Gastroesophageal sphincter (tissue), 4 donors: ENCODE data around the gene SESN2. TPM values are rescaled to one million over a fixed set of nuclear protein-coding genes. Genes with fewer than 3 reads are reported as not detected.

Experiments used
- ATAC-seq: fragments of 150-250 bp; one replicate; pipeline ENCODE4 v1.9.1; 2016; ENCODE audit warnings: mild to moderate bottlenecking, moderate library complexity
- H3K27ac ChIP-seq, 4 donors: fragments of 200-600 bp; sonication (generic) in 3 of 4; 1 replicate in 3 of 4; 2 replicates in 1 of 4; pipeline ENCODE4 v1.5.1; 2016 to 2019
- H3K27me3 ChIP-seq: fragments of 200-600 bp; sonication (generic); one replicate; pipeline ENCODE4 v1.5.1; 2019
- H3K36me3 ChIP-seq, 2 donors: fragments of 200-600 bp; sonication (generic); one replicate each; pipeline ENCODE4 v1.5.1; 2019; ENCODE audit warnings: control low read depth in 1 of 2
- H3K4me1 ChIP-seq, 3 donors: fragments of 200-600 bp; sonication (generic); 1 replicate in 2 of 3; 2 replicates in 1 of 3; pipeline ENCODE4 v1.5.1; 2016 to 2019; ENCODE audit warnings: control low read depth in 2 of 3
- H3K4me3 ChIP-seq, 2 donors: fragments of 200-600 bp; sonication (generic); one replicate each; pipeline ENCODE4 v1.5.1; 2019; ENCODE audit warnings: mild to moderate bottlenecking in 1 of 2, moderate library complexity in 1 of 2
- H3K9me3 ChIP-seq, 3 donors: fragments of 200-600 bp; sonication (generic); one replicate each; pipeline ENCODE4 v1.5.1; 2017 to 2019; ENCODE audit warnings: control low read depth in 2 of 3
- EP300 ChIP-seq: sonication (generic); formaldehyde crosslinking; IDR thresholded peaks from one replicate; pipeline ENCODE4 v1.6.1; 2017; ENCODE audit warnings: antibody characterized with exemption, mild to moderate bottlenecking
- POLR2A ChIP-seq, 2 donors: fragments of 450-650 bp; IDR thresholded peaks; one replicate each; pipeline ENCODE4 v1.6.1; 2017; ENCODE audit warnings: antibody characterized with exemption in 2 of 2, mild to moderate bottlenecking in 2 of 2, moderate library complexity in 1 of 2
- POLR2AphosphoS5 ChIP-seq: sonication (generic); formaldehyde crosslinking; IDR thresholded peaks from one replicate; pipeline ENCODE4 v1.6.1; 2017; ENCODE audit warnings: antibody characterized with exemption
- WGBS, 2 donors: methylation state at CpG; one replicate each; pipeline ENCODE4 v1.1.5; 2018; ENCODE audit warnings: low coverage in 1 of 2; 5-methylcytosine and 5-hydroxymethylcytosine counted together
- total RNA-seq, 4 donors: library from RNA; depleted of rRNA; stranded (reverse); fragments of >200 nt; gene quantifications; one replicate each; pipeline ENCODE4 v1.1.0, GENCODE V29; 2016
- TF ChIP-seq, protein P1 (sequence below), 4 experiments: fragments of 200-600 bp in 2 of 4; fragments of 450-650 bp in 2 of 4; sonication (generic) in 1 of 4; IDR thresholded peaks; one replicate each; pipeline ENCODE4 v1.5.1; 2017 to 2019; ENCODE audit warnings: antibody characterized with exemption in 4 of 4, mild to moderate bottlenecking in 2 of 4, moderate library complexity in 2 of 4

Gene SESN2
- total RNA-seq, 4 donors from 2014 or later, result 7.7 to 10.0 (median 8.3) TPM

- ATAC-seq, result no peak
- peak overlapping the region; percentile 62 to 66 for H3K4me3 ChIP-seq
Observed at GRCh38 chr1:28328228-28328648, 68.9 kb downstream of the SESN2 start.

GRCh38 chr1:28329395-28330153, 70.3 kb downstream of the SESN2 start:
- WGBS, 2 donors, result 65 to 70% methylated on average over 8 to 10 of the region's 29 CpGs

More at GRCh38 chr1:28328228-28328648, 68.9 kb downstream of the SESN2 start:
- 80 to 81% methylated on average over 10 to 16 of the region's 16 CpGs for WGBS, 2 donors
- TF ChIP-seq POLR2AphosphoS5 (no peak), EP300 (no peak), POLR2A (IDR thresholded peaks at IDR 0.05) (no peak)
- TF ChIP-seq, protein P1, sequence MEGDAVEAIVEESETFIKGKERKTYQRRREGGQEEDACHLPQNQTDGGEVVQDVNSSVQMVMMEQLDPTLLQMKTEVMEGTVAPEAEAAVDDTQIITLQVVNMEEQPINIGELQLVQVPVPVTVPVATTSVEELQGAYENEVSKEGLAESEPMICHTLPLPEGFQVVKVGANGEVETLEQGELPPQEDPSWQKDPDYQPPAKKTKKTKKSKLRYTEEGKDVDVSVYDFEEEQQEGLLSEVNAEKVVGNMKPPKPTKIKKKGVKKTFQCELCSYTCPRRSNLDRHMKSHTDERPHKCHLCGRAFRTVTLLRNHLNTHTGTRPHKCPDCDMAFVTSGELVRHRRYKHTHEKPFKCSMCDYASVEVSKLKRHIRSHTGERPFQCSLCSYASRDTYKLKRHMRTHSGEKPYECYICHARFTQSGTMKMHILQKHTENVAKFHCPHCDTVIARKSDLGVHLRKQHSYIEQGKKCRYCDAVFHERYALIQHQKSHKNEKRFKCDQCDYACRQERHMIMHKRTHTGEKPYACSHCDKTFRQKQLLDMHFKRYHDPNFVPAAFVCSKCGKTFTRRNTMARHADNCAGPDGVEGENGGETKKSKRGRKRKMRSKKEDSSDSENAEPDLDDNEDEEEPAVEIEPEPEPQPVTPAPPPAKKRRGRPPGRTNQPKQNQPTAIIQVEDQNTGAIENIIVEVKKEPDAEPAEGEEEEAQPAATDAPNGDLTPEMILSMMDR (IDR thresholded peaks at IDR 0.05), result no peak
- H3K36me3 ChIP-seq, result peaks cover 0 to 29% of the 10 kb centered on the region in 2 donors
- no peaks in the 10 kb centered on the region for H3K9me3 ChIP-seq
- peak overlapping the region in 3 of 4 donors; percentile 85 to 88 (median 86) for H3K27ac ChIP-seq
- peaks cover 0 to 27% (median 0%) of the 10 kb centered on the region in 3 donors for H3K4me1 ChIP-seq
- H3K27me3 ChIP-seq, result no peaks in the 10 kb centered on the region

More at GRCh38 chr1:28329395-28330153, 70.3 kb downstream of the SESN2 start:
- Histone ChIP-seq H3K27ac (peak overlapping the region; percentile 74 to 88 (median 86)), H3K4me1 (peaks cover 0 to 27% (median 0%) of the 10 kb centered on the region in 3 donors), H3K4me3 (peak overlapping the region; percentile 62 to 66), H3K27me3 (no peaks in the 10 kb centered on the region), H3K9me3 (no peaks in the 10 kb centered on the region), H3K36me3 (peaks cover 0 to 42% of the 10 kb centered on the region in 2 donors)
- TF ChIP-seq POLR2AphosphoS5 (no peak), POLR2A (IDR thresholded peaks at IDR 0.05) (no peak), EP300 (no peak)
- TF ChIP-seq, protein P1 (IDR thresholded peaks at IDR 0.05), result peak in 1 of 4 experiments; percentile 3
- no peak for ATAC-seq

Other genes with a start within 250 kb of the SESN2 start
- 10 to 100 TPM in 1 of 4 donors, 1 to 10 TPM in 3; 8.4 to 14.5 (median 9.6) TPM for gene EYA3, start 170.9 kb upstream of the SESN2 start, total RNA-seq
- gene PTAFR, start 82.8 kb upstream of the SESN2 start, total RNA-seq, result 1 to 10 TPM; 3.3 to 8.8 (median 4.9) TPM
- gene DNAJC8, start 26.5 kb upstream of the SESN2 start, total RNA-seq, result 10 to 100 TPM; 68.4 to 90.3 (median 80.5) TPM
- gene ATP5IF1, start 23.4 kb upstream of the SESN2 start, total RNA-seq, result 100 to 1,000 TPM; 125 to 266 (median 157) TPM
- gene MED18, start 69.5 kb downstream of the SESN2 start, total RNA-seq, result 10 to 100 TPM in 3 of 4 donors, 1 to 10 TPM in 1; 8.5 to 21.0 (median 18.2) TPM
- 10 to 100 TPM; 20.3 to 32.2 (median 27.0) TPM for gene PHACTR4, start 110.2 kb downstream of the SESN2 start, total RNA-seq
- gene RCC1, start 246.5 kb downstream of the SESN2 start, total RNA-seq, result 10 to 100 TPM in 3 of 4 donors, 1 to 10 TPM in 1; 5.8 to 21.6 (median 12.7) TPM